GM12865 (cell line): ENCODE measurements around the gene IMPA2.
"Not testable (repeated sequence)": the region's sequence is repeated elsewhere in the genome, so short reads cannot be mapped to it uniquely, and the experiment has no call there.

ENCODE experiments used
- DNase-seq: peaks from one replicate; pipeline ENCODE4 v3.0.0; 2010; ENCODE audit warnings: low read depth
- H3K4me3 ChIP-seq: 2 replicates; pipeline ENCODE4 v1.5.1; 2011; ENCODE audit warnings: mild to moderate bottlenecking, low read depth, low read length, control low read depth
- TF ChIP-seq, protein P1 (sequence below): IDR thresholded peaks from 2 replicates; pipeline ENCODE4 v1.5.1; 2011; ENCODE audit warnings: low read length, control low read depth, low read depth, inconsistent platforms; ENCODE audit not compliant: insufficient read depth; ENCODE audit errors: missing control alignments

The IMPA2 gene

DNA sequence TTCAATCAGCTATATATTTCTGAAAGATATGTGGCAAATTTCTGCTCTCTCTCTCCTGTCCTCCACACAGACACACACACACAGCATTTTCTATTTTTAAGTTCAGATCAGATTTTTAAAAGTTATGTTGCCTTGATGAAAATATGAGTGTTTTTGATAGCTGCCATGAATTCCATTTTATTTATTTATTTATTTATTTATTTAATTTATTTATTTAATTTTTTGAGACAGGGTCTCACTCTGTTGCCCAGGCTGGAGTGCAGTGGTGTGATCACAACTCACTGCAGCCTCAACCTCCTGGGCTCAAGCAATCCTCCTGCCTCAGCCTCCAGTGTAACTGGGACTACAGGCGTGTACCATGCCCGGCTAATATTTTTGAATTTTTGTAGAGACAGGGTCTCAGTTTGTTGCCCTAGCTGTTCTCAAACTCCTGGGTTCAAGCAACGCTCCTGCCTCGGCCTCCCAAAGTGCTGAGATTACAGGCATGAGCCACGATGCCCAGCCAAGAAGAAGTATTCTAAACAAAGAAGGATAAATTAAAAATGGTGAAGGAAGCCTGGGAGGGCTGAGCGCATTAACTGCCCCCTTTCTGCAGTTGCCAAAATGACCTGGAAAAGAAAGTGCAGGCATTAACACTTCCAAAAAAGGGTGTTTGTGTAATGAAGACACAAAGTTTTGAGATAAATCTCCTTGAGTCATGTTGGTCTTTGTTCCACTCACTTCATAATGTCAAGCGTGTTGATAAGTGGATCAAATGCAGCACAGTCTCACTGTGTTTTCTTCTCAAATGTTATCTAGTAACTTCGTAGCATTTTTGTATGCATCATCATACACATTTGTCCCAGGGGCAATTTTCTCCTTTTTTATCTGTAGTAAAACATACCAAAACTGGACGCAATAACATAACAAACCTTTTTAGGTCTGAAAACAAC is 11.1 kb upstream of the IMPA2 start:
- no peak overlapping the region for H3K4me3 ChIP-seq
- TF ChIP-seq, protein P1, sequence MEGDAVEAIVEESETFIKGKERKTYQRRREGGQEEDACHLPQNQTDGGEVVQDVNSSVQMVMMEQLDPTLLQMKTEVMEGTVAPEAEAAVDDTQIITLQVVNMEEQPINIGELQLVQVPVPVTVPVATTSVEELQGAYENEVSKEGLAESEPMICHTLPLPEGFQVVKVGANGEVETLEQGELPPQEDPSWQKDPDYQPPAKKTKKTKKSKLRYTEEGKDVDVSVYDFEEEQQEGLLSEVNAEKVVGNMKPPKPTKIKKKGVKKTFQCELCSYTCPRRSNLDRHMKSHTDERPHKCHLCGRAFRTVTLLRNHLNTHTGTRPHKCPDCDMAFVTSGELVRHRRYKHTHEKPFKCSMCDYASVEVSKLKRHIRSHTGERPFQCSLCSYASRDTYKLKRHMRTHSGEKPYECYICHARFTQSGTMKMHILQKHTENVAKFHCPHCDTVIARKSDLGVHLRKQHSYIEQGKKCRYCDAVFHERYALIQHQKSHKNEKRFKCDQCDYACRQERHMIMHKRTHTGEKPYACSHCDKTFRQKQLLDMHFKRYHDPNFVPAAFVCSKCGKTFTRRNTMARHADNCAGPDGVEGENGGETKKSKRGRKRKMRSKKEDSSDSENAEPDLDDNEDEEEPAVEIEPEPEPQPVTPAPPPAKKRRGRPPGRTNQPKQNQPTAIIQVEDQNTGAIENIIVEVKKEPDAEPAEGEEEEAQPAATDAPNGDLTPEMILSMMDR: no peak
- no peak for DNase-seq

DNA sequence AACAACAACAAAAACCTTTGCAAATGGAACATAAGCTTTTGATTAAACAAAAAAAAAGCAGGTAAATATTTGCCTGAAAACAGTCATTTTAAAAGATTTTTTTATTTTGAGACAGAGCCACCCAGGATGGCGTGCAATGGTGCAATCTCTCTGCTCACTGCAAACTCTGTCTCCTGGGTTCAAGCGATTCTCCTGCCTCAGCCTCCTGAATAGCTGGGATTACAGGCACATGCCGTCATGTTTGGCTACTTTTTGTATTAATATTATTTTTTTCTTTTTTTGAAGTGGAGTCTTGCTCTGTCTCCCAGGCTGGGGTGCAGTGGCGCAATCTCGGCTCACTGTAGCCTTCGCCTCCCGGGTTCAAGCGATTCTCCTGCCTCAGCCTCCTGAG is 10.5 kb upstream of the IMPA2 start:
- not testable (repeated sequence) for H3K4me3 ChIP-seq, DNase-seq

DNA sequence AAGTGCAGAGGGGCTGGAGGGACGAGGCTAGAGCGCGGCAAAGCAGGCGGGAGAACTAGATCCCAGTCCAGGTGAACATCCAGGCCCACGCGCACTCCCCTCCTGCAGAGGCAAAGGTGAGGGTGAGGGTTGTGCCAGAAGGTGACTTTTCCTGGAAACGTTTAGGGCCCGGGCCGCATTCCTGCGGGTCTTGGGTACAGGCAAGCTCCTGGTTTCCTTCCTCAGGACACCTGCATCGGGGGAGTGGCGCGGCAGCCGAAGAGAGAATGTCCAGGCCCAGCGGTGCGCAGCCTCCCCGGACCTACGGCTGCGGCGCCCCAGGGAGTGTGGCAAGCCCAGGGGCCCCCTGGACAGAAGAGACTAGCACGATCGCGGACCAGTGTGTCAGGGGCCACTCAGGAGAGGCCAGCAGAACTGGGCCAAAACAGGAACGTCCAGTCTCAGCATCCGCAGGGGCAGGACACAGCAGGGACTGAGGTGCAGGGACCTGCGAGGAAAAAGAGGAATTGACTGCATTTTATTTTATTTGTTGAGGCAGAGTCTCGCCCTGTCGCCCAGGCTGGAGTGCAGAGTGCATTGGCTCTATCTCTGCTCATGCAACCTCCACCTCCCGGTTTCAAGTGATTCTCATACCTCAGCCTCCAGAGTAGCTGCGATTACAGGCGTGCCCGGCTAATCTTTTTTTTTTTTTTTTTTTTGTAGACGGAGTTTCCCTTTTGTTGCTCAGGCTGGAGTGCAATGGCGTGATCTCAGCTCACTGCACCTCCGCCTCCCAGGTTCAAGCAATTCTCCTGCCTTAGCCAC is 8.7 kb upstream of the IMPA2 start:
- no peak for DNase-seq
- TF ChIP-seq, protein P1: no peak
- no peak overlapping the region for H3K4me3 ChIP-seq

DNA sequence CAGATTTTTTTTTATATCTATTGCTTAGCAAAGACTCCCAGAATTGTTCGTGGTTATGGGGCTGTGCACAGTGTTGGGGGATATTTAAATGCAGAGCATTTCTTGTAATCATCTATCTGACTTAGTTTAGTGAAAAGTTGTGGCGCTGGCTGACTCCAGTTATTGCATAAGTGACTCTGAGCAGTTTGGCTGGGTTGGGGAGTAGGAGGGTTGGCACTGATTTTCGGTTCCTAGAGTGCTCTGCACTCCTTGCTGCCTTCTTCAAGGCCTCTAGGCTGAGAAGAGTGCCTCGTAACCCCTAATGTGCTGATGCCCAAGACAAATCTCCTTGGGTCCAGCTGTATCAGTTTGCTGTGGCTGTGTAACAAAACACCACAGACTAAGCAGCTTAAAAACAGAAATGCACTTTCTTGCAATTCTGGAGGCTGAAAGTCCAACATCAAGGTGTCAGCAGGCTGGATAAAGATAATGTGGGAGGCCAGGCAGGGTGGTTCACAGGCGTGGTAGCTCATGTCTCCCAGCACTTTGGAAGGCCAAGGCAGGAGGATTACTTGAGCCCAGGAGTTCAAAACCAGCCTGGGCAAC is 6.5 kb upstream of the IMPA2 start:
- DNase-seq: no peak
- TF ChIP-seq, protein P1: no peak
- H3K4me3 ChIP-seq: no peak overlapping the region

DNA sequence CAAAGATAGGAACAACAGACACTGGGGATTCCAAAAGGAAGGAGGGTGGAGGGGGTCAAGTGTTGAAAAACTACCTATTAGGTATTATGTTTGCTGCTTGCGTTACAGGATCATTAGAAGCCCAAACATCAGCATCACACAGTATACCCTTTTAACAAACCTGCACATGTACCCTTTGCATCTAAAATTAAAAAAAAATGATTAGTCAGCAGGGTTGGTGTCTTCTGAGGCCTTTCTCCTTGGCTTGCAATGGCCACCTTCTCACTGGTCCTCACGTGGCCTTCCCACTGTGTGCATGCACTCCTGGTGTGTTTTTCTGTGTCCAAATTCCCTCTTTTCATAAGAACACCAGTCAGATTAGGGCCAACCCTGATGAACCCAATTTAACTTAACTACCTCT is 5.6 kb upstream of the IMPA2 start:
- no peak for DNase-seq
- H3K4me3 ChIP-seq: no peak overlapping the region
- TF ChIP-seq, protein P1: no peak

DNA sequence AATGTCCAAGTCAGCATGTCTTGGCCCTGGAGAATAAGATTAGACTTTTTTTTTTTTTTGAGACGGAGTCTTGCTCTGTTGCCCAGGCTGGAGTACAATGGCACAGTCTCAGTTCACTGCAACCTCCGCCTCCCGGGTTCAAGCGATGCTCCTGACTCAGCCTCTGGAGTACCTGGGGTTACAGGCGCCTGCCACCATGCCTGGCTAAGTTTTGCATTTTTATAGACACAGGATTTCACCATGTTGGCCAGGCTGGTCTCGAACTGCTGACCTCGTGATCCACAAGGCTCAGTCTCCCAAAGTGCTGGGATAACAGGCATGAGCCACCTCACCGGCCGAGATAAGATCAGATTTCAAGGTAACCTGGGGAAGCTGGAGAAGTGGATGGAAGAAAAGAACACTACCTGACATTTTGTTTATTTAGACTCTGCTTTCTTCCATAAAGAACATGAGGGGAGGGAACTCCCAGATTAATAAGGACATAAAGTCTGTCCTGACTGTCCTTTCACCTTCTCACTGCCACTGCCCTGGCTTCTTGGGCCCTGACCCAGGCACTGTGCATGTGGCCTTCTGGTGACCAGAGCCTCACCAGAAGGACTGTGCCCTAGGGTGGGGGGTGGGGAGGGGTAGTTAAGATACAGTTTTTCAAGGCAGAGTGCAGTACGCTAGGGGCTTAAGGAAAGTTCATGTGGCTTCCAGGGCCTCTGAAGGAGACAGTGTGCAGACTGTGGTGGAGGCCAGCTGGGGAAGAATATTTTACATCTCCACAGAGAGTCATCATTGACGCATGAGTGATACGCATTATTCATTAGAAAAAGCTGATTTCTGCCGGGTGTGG is 4.8 kb upstream of the IMPA2 start:
- TF ChIP-seq, protein P1: no peak
- DNase-seq: no peak
- H3K4me3 ChIP-seq: no peak overlapping the region
